Brain pericyte (primary cell): ENCODE data around the gene RFX2.
A peak's percentile ranks its signal among the peaks of the same experiment; 100 is the strongest.
"Not testable (repeated sequence)": the region's sequence is repeated elsewhere in the genome, so short reads cannot be mapped to it uniquely, and the experiment has no call there.

ENCODE experiments used
- DNase-seq: peaks from one replicate; pipeline ENCODE4 v3.0.0-alpha.2; 2012; ENCODE audit warnings: low read depth, low spot score

The RFX2 gene

GRCh38 chr19:5972355-5972731 is 138.0 kb downstream of the RFX2 start:
- DNase-seq: no peak

GRCh38 chr19:5971714-5972354 is 138.5 kb downstream of the RFX2 start:
- DNase-seq: no peak

- no peak for DNase-seq
Observed at GRCh38 chr19:5969476-5969875, 140.8 kb downstream of the RFX2 start.

- no peak for DNase-seq
Observed at GRCh38 chr19:5968431-5969373, 141.6 kb downstream of the RFX2 start.

GRCh38 chr19:5967994-5968430 is 142.3 kb downstream of the RFX2 start:
- peak; percentile 59 for DNase-seq

- DNase-seq: no peak
Observed at GRCh38 chr19:5967571-5967970, 142.7 kb downstream of the RFX2 start.

GRCh38 chr19:5966941-5967340 is 143.4 kb downstream of the RFX2 start:
- DNase-seq: no peak

GRCh38 chr19:5966215-5966614 is 144.1 kb downstream of the RFX2 start:
- DNase-seq: no peak

- DNase-seq: no peak
Observed at GRCh38 chr19:5964816-5965565, 145.3 kb downstream of the RFX2 start.

GRCh38 chr19:5963855-5964254 is 146.4 kb downstream of the RFX2 start:
- DNase-seq: no peak

- DNase-seq: not testable (repeated sequence)
Observed at GRCh38 chr19:5963259-5963658, 147.0 kb downstream of the RFX2 start.

- peak; percentile 94 for DNase-seq
Observed at GRCh38 chr19:5961969-5962945, 148.0 kb downstream of the RFX2 start.

GRCh38 chr19:5961641-5961968 is 148.7 kb downstream of the RFX2 start:
- not testable (repeated sequence) for DNase-seq

- no peak for DNase-seq
Observed at GRCh38 chr19:5960005-5961001, 150.0 kb downstream of the RFX2 start.

GRCh38 chr19:5959260-5960004 is 150.9 kb downstream of the RFX2 start:
- DNase-seq: no peak

- no peak for DNase-seq
Observed at GRCh38 chr19:5958851-5959122, 151.5 kb downstream of the RFX2 start.

- DNase-seq: no peak
Observed at GRCh38 chr19:5958074-5958850, 152.0 kb downstream of the RFX2 start.

GRCh38 chr19:5957170-5957569 is 153.1 kb downstream of the RFX2 start:
- no peak for DNase-seq

GRCh38 chr19:5956728-5957127 is 153.6 kb downstream of the RFX2 start:
- no peak for DNase-seq
